IMR-90 (cell line): Measurements from ENCODE around the gene TSKU. TPM values are rescaled to one million over a fixed set of nuclear protein-coding genes. Genes with fewer than 3 reads are reported as not detected.

Experiments used
- ATAC-seq: fragments of 200-7000 bp; cut with Tn5 transposase; 2 replicates; pipeline ENCODE4 v1.9.1; 2020; ENCODE audit warnings: low read depth, mild to moderate bottlenecking, moderate library complexity
- BruUV-seq: library from RNA; stranded (reverse); fragments of 400-500 nt; replicated peaks from 2 replicates; lab custom pipeline; 2021; lab: Mats Ljungman, UMichigan
- CTCF ChIA-PET: fragments of 300-600 bp; formaldehyde crosslinking; extraction: SDS; loops from one replicate; lab custom pipeline; 2021; ENCODE audit warnings: antibody characterized with exemption; lab: Yijun Ruan, JAX
- POLR2A ChIA-PET: fragments of 300-600 bp; sonication (Branson Sonifier 250); formaldehyde crosslinking; loops from one replicate; lab custom pipeline; 2022; ENCODE audit warnings: antibody characterized with exemption; ENCODE audit not compliant: unreplicated experiment; lab: Charles Lee
- DNase-seq: peaks from one replicate; pipeline ENCODE4 v3.0.0; 2013
- H2AFZ ChIP-seq: replicated peaks from 2 replicates; pipeline ENCODE3; 2013; ENCODE audit warnings: low read length, mild to moderate bottlenecking; ENCODE audit not compliant: poor library complexity
- H2AK5ac ChIP-seq: 2 replicates; pipeline ENCODE4 v1.6.1; 2013; ENCODE audit warnings: low read depth, low read length, inconsistent platforms
- H2AK9ac ChIP-seq: replicated peaks from 2 replicates; pipeline ENCODE3; 2013; ENCODE audit warnings: mild to moderate bottlenecking, low read depth, low read length, moderate library complexity; ENCODE audit not compliant: poor library complexity
- H2BK120ac ChIP-seq: 2 replicates; pipeline ENCODE4 v1.6.1; 2013; ENCODE audit warnings: low read depth, low read length, inconsistent platforms
- H2BK15ac ChIP-seq: 3 replicates; pipeline ENCODE4 v1.6.1; 2013; ENCODE audit warnings: low read depth, low read length, inconsistent platforms
- H2BK20ac ChIP-seq: 2 replicates; pipeline ENCODE4 v1.6.1; 2013; ENCODE audit warnings: low read depth, mild to moderate bottlenecking, inconsistent platforms, low read length, moderate library complexity
- H2BK5ac ChIP-seq: 2 replicates; pipeline ENCODE4 v1.6.1; 2013; ENCODE audit warnings: mild to moderate bottlenecking, low read depth, low read length, inconsistent platforms; ENCODE audit not compliant: poor library complexity, severe bottlenecking
- H3K14ac ChIP-seq: replicated peaks from 2 replicates; pipeline ENCODE4 v1.6.1; 2013; ENCODE audit warnings: low read depth, low read length, inconsistent platforms
- H3K18ac ChIP-seq: 2 replicates; pipeline ENCODE4 v1.6.1; 2013; ENCODE audit warnings: low read depth, low read length, control low read depth
- H3K23ac ChIP-seq: 2 replicates; pipeline ENCODE4 v1.6.1; 2013; ENCODE audit warnings: low read depth, low read length, inconsistent platforms
- H3K27ac ChIP-seq: 2 replicates; pipeline ENCODE4 v1.5.1; 2013; ENCODE audit warnings: mild to moderate bottlenecking, control low read depth, low read length; ENCODE audit not compliant: insufficient read depth
- H3K27me3 ChIP-seq: 2 replicates; pipeline ENCODE4 v1.6.1; 2013; ENCODE audit warnings: low read length; ENCODE audit not compliant: control insufficient read depth, insufficient read depth
- H3K36me3 ChIP-seq: 2 replicates; pipeline ENCODE4 v1.6.1; 2013; ENCODE audit warnings: low read length, mixed read lengths; ENCODE audit not compliant: control insufficient read depth, insufficient read depth
- H3K4ac ChIP-seq: 2 replicates; pipeline ENCODE4 v1.6.1; 2013; ENCODE audit warnings: low read depth, low read length, inconsistent platforms
- H3K4me1 ChIP-seq: 2 replicates; pipeline ENCODE4 v1.6.1; 2013; ENCODE audit warnings: low read length, mixed read lengths; ENCODE audit not compliant: control insufficient read depth, insufficient read depth
- H3K4me2 ChIP-seq: 2 replicates; pipeline ENCODE4 v1.6.1; 2013; ENCODE audit warnings: low read depth, mild to moderate bottlenecking, control low read depth, low read length, moderate library complexity
- H3K4me3 ChIP-seq: 2 replicates; pipeline ENCODE4 v1.5.1; 2013; ENCODE audit warnings: low read depth, mild to moderate bottlenecking, control low read depth, low read length, moderate library complexity; ENCODE audit not compliant: insufficient read depth
- H3K56ac ChIP-seq: 2 replicates; pipeline ENCODE4 v1.6.1; 2013; ENCODE audit warnings: low read length, inconsistent platforms; ENCODE audit not compliant: insufficient read depth; ENCODE audit errors: extremely low read depth
- H3K79me1 ChIP-seq, 2 experiments: 2 replicates each; pipeline ENCODE4 v1.6.1; 2013; ENCODE audit warnings: low read length in 2 of 2, inconsistent platforms in 1 of 2, low read depth in 1 of 2
- H3K9ac ChIP-seq: 2 replicates; pipeline ENCODE4 v1.6.1; 2013; ENCODE audit warnings: low read depth, low read length, control low read depth
- H3K9me1 ChIP-seq: 2 replicates; pipeline ENCODE4 v1.6.1; 2013; ENCODE audit warnings: low read length, inconsistent platforms; ENCODE audit not compliant: insufficient read depth
- H3K9me3 ChIP-seq: 2 replicates; pipeline ENCODE4 v1.6.1; 2013; ENCODE audit warnings: low read length; ENCODE audit not compliant: control insufficient read depth, insufficient read depth
- H4K20me1 ChIP-seq: 2 replicates; pipeline ENCODE4 v1.6.1; 2013; ENCODE audit warnings: low read length, inconsistent platforms; ENCODE audit not compliant: insufficient read depth
- H4K5ac ChIP-seq: 2 replicates; pipeline ENCODE4 v1.6.1; 2013; ENCODE audit warnings: mild to moderate bottlenecking, low read depth, low read length, control low read depth
- H4K8ac ChIP-seq, 2 experiments: 2 replicates each; pipeline ENCODE4 v1.6.1; 2013; ENCODE audit warnings: low read depth in 2 of 2, low read length in 2 of 2, control low read depth in 1 of 2, inconsistent platforms in 1 of 2
- H4K91ac ChIP-seq: 2 replicates; pipeline ENCODE4 v1.6.1; 2013; ENCODE audit warnings: low read depth, low read length, inconsistent platforms; ENCODE audit not compliant: insufficient read depth
- BHLHE40 ChIP-seq: fragments of 150-350 bp; IDR thresholded peaks from 2 replicates; pipeline ENCODE4 v1.6.1; 2016; ENCODE audit warnings: mild to moderate bottlenecking, low read depth, low read length
- MAZ ChIP-seq: IDR thresholded peaks from 2 replicates; pipeline ENCODE4 v1.6.1; 2012; ENCODE audit warnings: low read depth, mild to moderate bottlenecking, low read length, improper control_type of control experiment, moderate library complexity, borderline replicate concordance
- POLR2A ChIP-seq: IDR thresholded peaks from 2 replicates; pipeline ENCODE4 v1.6.1; 2012; ENCODE audit warnings: mild to moderate bottlenecking, low read depth, low read length
- RAD21 ChIP-seq: IDR thresholded peaks from 2 replicates; pipeline ENCODE4 v1.6.1; 2012; ENCODE audit warnings: low read length, improper control_type of control experiment
- USF2 ChIP-seq: fragments of 150-350 bp; IDR thresholded peaks from 2 replicates; pipeline ENCODE4 v1.6.1; 2017; ENCODE audit warnings: mild to moderate bottlenecking, antibody characterized with exemption, low read length, low read depth
- WGBS, 2 experiments: methylation state at CpG; one replicate each; pipeline versions ENCODE4 v1.1.5 to v1.1.7; 2013; ENCODE audit warnings: missing lambda C conversion rate in 2 of 2; ENCODE audit not compliant: insufficient read length in 1 of 2; ENCODE audit errors: extremely low coverage in 2 of 2; 5-methylcytosine and 5-hydroxymethylcytosine counted together
- dilution Hi-C: fragments of 300-500 bp; cut with HindIII; formaldehyde crosslinking; loops from one replicate; pipeline ENCODE4 v1.14.3; 2018; ENCODE audit warnings: low sequenced_read_pairs; ENCODE audit not compliant: unreplicated experiment
- in situ Hi-C: fragments of 300-500 bp; cut with MboI; formaldehyde crosslinking; loops from 3 replicates; pipeline ENCODE4 v1.14.3; 2019; ENCODE audit warnings: low sequenced_read_pairs, inconsistent platforms, mixed read lengths
- intact Hi-C: fragments of 100-400 bp; cut with micrococcal nuclease; formaldehyde crosslinking; loops from 2 replicates; pipeline ENCODE4 v1.10.0; 2022
- polyA plus RNA-seq, 3 experiments: library from polyadenylated mRNA; depleted of rRNA; stranded (reverse); fragments of >200 nt; gene quantifications; 2 replicates each; pipeline ENCODE4 v1.2.3, GENCODE V29; 2012; ENCODE audit warnings: low replicate concordance in 1 of 3
- total RNA-seq: library from RNA; depleted of rRNA; stranded (reverse); fragments of >200 nt; gene quantifications from 2 replicates; pipeline ENCODE4 v1.2.3, GENCODE V29; 2012

Gene TSKU
- total and polyA plus RNA-seq, 2 of the 4 experiments (the other 2 are of a cell fraction): 6.8 to 26.6 TPM

DNA sequence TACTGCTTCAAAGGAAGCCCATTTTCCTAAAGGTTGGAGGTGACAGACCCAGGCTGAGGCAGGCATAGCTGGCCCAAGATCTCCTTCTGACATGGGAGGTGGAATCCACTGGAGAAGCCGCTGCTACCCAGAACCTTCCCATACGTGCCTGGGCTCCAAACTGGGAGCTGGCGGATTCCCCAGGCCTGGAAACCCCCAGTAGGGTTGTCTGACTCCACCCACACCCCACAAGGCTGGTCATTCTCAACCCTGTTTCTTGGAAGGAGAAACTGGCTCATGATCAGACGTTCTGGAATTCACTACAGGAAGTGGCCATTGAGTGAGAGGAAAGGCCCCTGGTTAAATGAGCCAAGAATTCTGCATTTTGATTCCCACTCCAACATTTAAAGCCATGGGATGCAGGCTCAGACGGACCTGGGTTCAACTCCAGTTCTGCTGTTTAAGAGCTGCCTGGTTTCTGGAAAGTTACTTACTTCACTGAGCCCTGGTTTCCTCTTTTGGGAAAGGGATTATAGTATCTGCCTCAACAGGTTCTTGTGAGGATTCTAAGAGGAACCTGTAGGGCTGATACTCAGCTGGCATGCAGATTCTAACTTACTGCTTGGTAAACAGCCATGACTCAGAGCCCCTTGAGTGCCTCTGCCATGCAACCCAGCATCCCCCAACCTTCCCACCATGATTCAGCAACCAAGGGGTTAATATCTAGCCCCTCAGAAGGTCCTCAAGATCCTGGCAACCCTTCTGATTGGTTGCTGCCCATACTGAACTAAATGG is 19.4 kb upstream of the TSKU start:
- H4K20me1 ChIP-seq: no peaks in the 10 kb centered on the region
- H3K27ac ChIP-seq: no peak overlapping the region
- H2BK20ac ChIP-seq: peak overlapping the region; percentile 91
- H3K79me1 ChIP-seq: no peaks in the 10 kb centered on the region
- dilution Hi-C loops (no loop called here), in situ Hi-C loops (no loop called here), intact Hi-C loops (no loop called here)
- H3K14ac ChIP-seq: peak overlapping the region; percentile 77
- H3K4ac ChIP-seq: peak overlapping the region; percentile 88
- H3K9me1 ChIP-seq: peaks cover 21% of the 10 kb centered on the region; the same call in 1 of the 2 replicates
- 0 out of 2 replicates have a peak overlapping the region, but pooled peaks have one; percentile 34 for H3K4me2 ChIP-seq
- WGBS, 2 experiments: no CpG with 5 or more reads among the region's 5 CpGs
- H3K4me1 ChIP-seq: peaks cover 24% of the 10 kb centered on the region
- peak overlapping the region; percentile 68 for H2AK9ac ChIP-seq
- H2BK5ac ChIP-seq: peak overlapping the region; percentile 73
- H2BK120ac ChIP-seq: peak overlapping the region; percentile 63
- H3K23ac ChIP-seq: peak overlapping the region; percentile 78; the same call in 1 of the 2 replicates
- H2AFZ ChIP-seq: peak overlapping the region; percentile 80
- no peak overlapping the region for H3K56ac ChIP-seq
- POLR2A ChIA-PET: no interaction called here
- H3K18ac ChIP-seq: peak overlapping the region; percentile 25
- TF ChIP-seq RAD21 (peak; percentile 19; the same call in 1 of the 2 replicates), BHLHE40 (no peak), USF2 (no peak), MAZ (0 out of 2 replicates have a peak, but pooled peaks have one; percentile 12), POLR2A (peak; percentile 54)
- peak overlapping the region; percentile 86; the same call in 2 of the 3 replicates for H2BK15ac ChIP-seq
- no TSS peak for BruUV-seq
- no peaks in the 10 kb centered on the region for H3K36me3 ChIP-seq
- DNase-seq (peak; percentile 95), ATAC-seq (peak; percentile 87)
- H3K9ac ChIP-seq: no peak overlapping the region
- H2AK5ac ChIP-seq: peak overlapping the region; percentile 77
- CTCF ChIA-PET: no interaction called here
- H4K91ac ChIP-seq: peak overlapping the region; percentile 74
- H3K9me3 ChIP-seq: no peaks in the 10 kb centered on the region
- H4K8ac ChIP-seq: peak overlapping the region; percentile 60 to 89
- H4K5ac ChIP-seq: peak overlapping the region; percentile 65; the same call in 1 of the 2 replicates
- peaks cover 10% of the 10 kb centered on the region for H3K27me3 ChIP-seq
- H3K4me3 ChIP-seq: no peak overlapping the region
